Vagina (tissue), 2 donors: ENCODE data around the gene UTP20.

Experiments
- POLR2A ChIP-seq, 2 donors: fragments of 450-650 bp; IDR thresholded peaks; one replicate each; pipeline ENCODE4 v1.6.1; 2017; ENCODE audit warnings: antibody characterized with exemption in 2 of 2, mild to moderate bottlenecking in 2 of 2, moderate library complexity in 2 of 2
- TF ChIP-seq, protein P1 (sequence below), 3 experiments: fragments of 450-650 bp in 2 of 3; fragments of 200-600 bp in 1 of 3; sonication (generic) in 1 of 3; IDR thresholded peaks; one replicate each; pipeline ENCODE4 v1.5.1; 2017 to 2019; ENCODE audit warnings: antibody characterized with exemption in 3 of 3, mild to moderate bottlenecking in 2 of 3, moderate library complexity in 2 of 3

DNA sequence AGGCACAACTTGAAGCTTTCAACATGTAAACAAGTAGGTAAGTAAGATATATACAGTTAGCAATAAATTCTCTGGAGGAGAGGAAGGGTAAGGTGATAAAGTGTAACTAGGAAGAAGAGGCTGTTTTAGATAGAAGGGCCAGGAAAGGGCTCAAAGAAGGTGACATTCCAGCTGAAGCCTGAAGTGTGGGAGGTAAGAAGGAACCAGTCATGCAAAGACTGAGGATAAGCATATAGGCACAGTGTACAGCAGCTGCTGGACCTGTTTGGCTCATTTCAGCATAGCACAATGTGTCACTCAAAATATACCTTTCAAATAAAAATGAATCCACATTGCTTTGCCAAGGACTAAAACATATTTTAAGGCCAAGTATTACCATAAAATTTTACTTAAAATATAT lies 156.2 kb downstream of the UTP20 start:
- TF ChIP-seq, protein P1, sequence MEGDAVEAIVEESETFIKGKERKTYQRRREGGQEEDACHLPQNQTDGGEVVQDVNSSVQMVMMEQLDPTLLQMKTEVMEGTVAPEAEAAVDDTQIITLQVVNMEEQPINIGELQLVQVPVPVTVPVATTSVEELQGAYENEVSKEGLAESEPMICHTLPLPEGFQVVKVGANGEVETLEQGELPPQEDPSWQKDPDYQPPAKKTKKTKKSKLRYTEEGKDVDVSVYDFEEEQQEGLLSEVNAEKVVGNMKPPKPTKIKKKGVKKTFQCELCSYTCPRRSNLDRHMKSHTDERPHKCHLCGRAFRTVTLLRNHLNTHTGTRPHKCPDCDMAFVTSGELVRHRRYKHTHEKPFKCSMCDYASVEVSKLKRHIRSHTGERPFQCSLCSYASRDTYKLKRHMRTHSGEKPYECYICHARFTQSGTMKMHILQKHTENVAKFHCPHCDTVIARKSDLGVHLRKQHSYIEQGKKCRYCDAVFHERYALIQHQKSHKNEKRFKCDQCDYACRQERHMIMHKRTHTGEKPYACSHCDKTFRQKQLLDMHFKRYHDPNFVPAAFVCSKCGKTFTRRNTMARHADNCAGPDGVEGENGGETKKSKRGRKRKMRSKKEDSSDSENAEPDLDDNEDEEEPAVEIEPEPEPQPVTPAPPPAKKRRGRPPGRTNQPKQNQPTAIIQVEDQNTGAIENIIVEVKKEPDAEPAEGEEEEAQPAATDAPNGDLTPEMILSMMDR (IDR thresholded peaks at IDR 0.05) = no peak
- TF ChIP-seq POLR2A (IDR thresholded peaks at IDR 0.05) = no peak
